CD8-positive, alpha-beta memory T cell (primary cell): ENCODE results near the gene FKBP1A. TPM values are rescaled to one million over a fixed set of nuclear protein-coding genes. Genes with fewer than 3 reads are reported as not detected.
A peak's percentile ranks its signal among the peaks of the same experiment; 100 is the strongest.

Experiments
- CTCF ChIA-PET: fragments of 350-600 bp; sonication (Branson Sonifier 250); formaldehyde crosslinking; loops from one replicate; lab custom pipeline; 2021; ENCODE audit warnings: antibody characterized with exemption; lab: Charles Lee
- POLR2A ChIA-PET: fragments of 350-600 bp; sonication (Branson Sonifier 250); formaldehyde crosslinking; loops from one replicate; lab custom pipeline; 2021; ENCODE audit warnings: antibody characterized with exemption; lab: Charles Lee
- DNase-seq, 5 donors: peaks; one replicate each; pipeline versions ENCODE4 v3.0.0 to v3.0.0-alpha.2; 2020 to 2022; ENCODE audit warnings: mixed read lengths in 1 of 5
- H3K27ac ChIP-seq: one replicate; pipeline ENCODE4 v1.7.0; 2013; ENCODE audit warnings: low read depth, mild to moderate bottlenecking, low read length, moderate library complexity
- H3K27me3 ChIP-seq: 2 replicates; pipeline ENCODE4 v1.7.0; 2013; ENCODE audit warnings: low read length, mild to moderate bottlenecking; ENCODE audit not compliant: insufficient read depth, poor library complexity, severe bottlenecking
- H3K36me3 ChIP-seq: 2 replicates; pipeline ENCODE4 v1.7.0; 2013; ENCODE audit warnings: mild to moderate bottlenecking, low read length, moderate library complexity; ENCODE audit not compliant: insufficient read depth
- H3K4me1 ChIP-seq: 2 replicates; pipeline ENCODE4 v1.7.0; 2013; ENCODE audit warnings: mild to moderate bottlenecking, low read length, moderate library complexity; ENCODE audit not compliant: insufficient read depth
- H3K4me3 ChIP-seq: 2 replicates; pipeline ENCODE4 v1.7.0; 2013; ENCODE audit warnings: mild to moderate bottlenecking, low read length
- H3K9me3 ChIP-seq: 2 replicates; pipeline ENCODE4 v1.7.0; 2013; ENCODE audit warnings: mild to moderate bottlenecking, low read length
- H3K27ac Mint-ChIP-seq, 8 donors: one replicate each; pipeline ENCODE4 v1.8.0; 2020 to 2021; ENCODE audit warnings: mixed read lengths in 8 of 8, mild to moderate bottlenecking in 6 of 8, inconsistent platforms in 3 of 8, moderate library complexity in 3 of 8
- H3K27me3 Mint-ChIP-seq, 2 donors: one replicate each; pipeline ENCODE4 v1.8.0; 2020 to 2021; ENCODE audit warnings: mixed read lengths in 2 of 2, mild to moderate bottlenecking in 1 of 2, moderate library complexity in 1 of 2
- H3K36me3 Mint-ChIP-seq, 3 donors: one replicate each; pipeline ENCODE4 v1.8.0; 2020 to 2021; ENCODE audit warnings: mixed read lengths in 3 of 3, inconsistent platforms in 1 of 3, mild to moderate bottlenecking in 1 of 3
- H3K4me1 Mint-ChIP-seq, 3 donors: one replicate each; pipeline ENCODE4 v1.8.0; 2020 to 2021; ENCODE audit warnings: mixed read lengths in 3 of 3, inconsistent platforms in 1 of 3, mild to moderate bottlenecking in 1 of 3
- H3K4me3 Mint-ChIP-seq, 7 donors: one replicate each; pipeline ENCODE4 v1.8.0; 2020 to 2021; ENCODE audit warnings: mixed read lengths in 7 of 7, mild to moderate bottlenecking in 6 of 7, moderate library complexity in 4 of 7, inconsistent platforms in 2 of 7
- H3K9me3 Mint-ChIP-seq, 5 donors: one replicate each; pipeline ENCODE4 v1.8.0; 2020 to 2022; ENCODE audit warnings: mixed read lengths in 5 of 5, mild to moderate bottlenecking in 3 of 5, moderate library complexity in 2 of 5, inconsistent platforms in 1 of 5
- polyA plus RNA-seq: library from polyadenylated mRNA; unstranded; fragments of 300-500 nt; fragmentation: Illumina TruSeq; gene quantifications from one replicate; pipeline ENCODE4 v1.2.3, GENCODE V29; 2021
- total RNA-seq, 2 experiments: library from RNA; stranded (reverse); gene quantifications; one replicate each; pipeline ENCODE4 v1.2.3, GENCODE V29; 2021

The FKBP1A gene
- total and polyA plus RNA-seq, 3 experiments from 2014 or later = 43.1 to 274 (median 274) TPM

DNA sequence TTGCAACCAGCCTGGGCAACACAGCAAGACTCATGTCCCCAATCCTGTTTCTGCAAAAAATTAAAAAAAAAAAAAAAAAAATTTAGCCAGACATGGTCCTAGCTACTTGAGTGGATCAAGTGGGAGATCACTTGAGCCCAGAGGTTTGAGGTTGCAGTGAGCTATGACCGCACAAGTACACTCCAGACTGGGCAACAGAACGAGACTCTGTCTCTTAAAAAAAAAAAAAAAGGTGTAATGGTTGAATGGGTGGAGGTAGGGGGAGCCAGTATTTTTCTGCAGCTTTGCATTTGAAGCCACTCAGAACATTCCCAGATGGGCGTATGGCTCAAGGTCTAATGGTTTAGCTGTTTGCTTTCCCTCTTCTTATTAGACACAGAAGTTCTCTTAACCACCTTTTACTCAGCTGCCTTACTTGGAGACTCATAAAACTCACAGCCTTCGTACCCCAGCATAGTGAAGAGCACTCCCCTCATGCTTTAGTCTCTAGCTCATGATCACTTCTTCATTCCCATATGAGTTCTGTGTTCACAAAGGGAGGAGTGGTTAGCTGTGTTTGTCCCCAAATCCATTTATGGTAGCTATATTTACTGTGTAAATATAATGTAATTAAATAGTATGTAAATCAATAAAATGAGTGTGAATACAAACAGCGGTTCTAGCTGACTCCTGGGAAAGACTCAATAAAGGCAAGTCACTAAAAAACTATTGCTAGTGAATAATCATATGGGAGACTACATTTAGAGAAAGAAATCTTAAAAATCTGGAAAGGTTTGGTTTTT lies 9.0 kb downstream of the FKBP1A start:
- no peaks in the 10 kb centered on the region for H3K27me3 ChIP-seq
- no peaks in the 10 kb centered on the region for H3K9me3 Mint-ChIP-seq
- H3K36me3 ChIP-seq = no peaks in the 10 kb centered on the region
- H3K4me1 Mint-ChIP-seq = peaks cover 84 to 99% (median 96%) of the 10 kb centered on the region in 3 donors
- no peak overlapping the region for H3K4me3 ChIP-seq
- peaks cover 83% of the 10 kb centered on the region for H3K4me1 ChIP-seq
- H3K27me3 Mint-ChIP-seq = no peaks in the 10 kb centered on the region
- ChIA-PET CTCF (interaction anchor here (1.0 kb wide), 1 partner anchor 9 kb away, joined by 4 read pairs; no protein-coding TSS in a partner anchor), POLR2A (interaction anchor here (0.7 kb wide), 1 partner anchor 70 kb away, joined by 3 read pairs; no protein-coding TSS in a partner anchor)
- H3K36me3 Mint-ChIP-seq = peaks cover 0 to 50% (median 15%) of the 10 kb centered on the region in 3 donors
- H3K4me3 Mint-ChIP-seq = no peak overlapping the region
- DNase-seq = no peak
- no peaks in the 10 kb centered on the region for H3K9me3 ChIP-seq
- H3K27ac Mint-ChIP-seq = peak overlapping the region in 1 of 8 donors; percentile 44
- peak overlapping the region; percentile 12 for H3K27ac ChIP-seq

DNA sequence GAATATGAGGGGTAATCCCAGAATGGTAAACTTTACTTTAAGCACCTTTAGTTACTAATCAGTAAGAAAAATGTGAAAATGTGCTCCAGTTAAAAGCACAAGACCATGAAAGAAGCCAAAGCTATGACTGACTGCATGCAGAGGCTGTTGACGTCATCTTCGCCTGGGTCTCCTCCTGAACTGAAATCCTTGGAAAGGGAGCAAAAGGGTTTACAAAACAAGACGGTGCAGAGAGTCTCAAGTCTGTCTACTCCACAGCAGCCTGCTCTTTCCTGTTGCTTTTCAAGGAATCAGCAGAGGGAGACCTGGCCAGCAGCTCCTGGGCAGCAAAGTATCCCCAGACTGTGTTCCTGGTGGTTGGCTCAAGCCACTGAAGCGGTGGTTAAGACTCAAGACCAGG lies 10.2 kb downstream of the FKBP1A start:
- H3K27me3 Mint-ChIP-seq = no peaks in the 10 kb centered on the region
- H3K27ac Mint-ChIP-seq = peak overlapping the region in 1 of 8 donors; percentile 12
- ChIA-PET CTCF (interaction anchor here (1.4 to 1.8 kb wide), 2 partner anchors 9 to 70 kb away, joined by 4 read pairs; no protein-coding TSS in a partner anchor), POLR2A (no interaction called here)
- no peak overlapping the region for H3K4me3 Mint-ChIP-seq
- peaks cover 83 to 99% (median 96%) of the 10 kb centered on the region in 3 donors for H3K4me1 Mint-ChIP-seq
- no peak overlapping the region for H3K4me3 ChIP-seq
- no peaks in the 10 kb centered on the region for H3K27me3 ChIP-seq
- H3K27ac ChIP-seq = no peak overlapping the region
- peaks cover 0 to 57% (median 15%) of the 10 kb centered on the region in 3 donors for H3K36me3 Mint-ChIP-seq
- peaks cover 85% of the 10 kb centered on the region for H3K4me1 ChIP-seq
- no peak for DNase-seq
- no peaks in the 10 kb centered on the region for H3K9me3 ChIP-seq
- H3K36me3 ChIP-seq = no peaks in the 10 kb centered on the region
- H3K9me3 Mint-ChIP-seq = no peaks in the 10 kb centered on the region

DNA sequence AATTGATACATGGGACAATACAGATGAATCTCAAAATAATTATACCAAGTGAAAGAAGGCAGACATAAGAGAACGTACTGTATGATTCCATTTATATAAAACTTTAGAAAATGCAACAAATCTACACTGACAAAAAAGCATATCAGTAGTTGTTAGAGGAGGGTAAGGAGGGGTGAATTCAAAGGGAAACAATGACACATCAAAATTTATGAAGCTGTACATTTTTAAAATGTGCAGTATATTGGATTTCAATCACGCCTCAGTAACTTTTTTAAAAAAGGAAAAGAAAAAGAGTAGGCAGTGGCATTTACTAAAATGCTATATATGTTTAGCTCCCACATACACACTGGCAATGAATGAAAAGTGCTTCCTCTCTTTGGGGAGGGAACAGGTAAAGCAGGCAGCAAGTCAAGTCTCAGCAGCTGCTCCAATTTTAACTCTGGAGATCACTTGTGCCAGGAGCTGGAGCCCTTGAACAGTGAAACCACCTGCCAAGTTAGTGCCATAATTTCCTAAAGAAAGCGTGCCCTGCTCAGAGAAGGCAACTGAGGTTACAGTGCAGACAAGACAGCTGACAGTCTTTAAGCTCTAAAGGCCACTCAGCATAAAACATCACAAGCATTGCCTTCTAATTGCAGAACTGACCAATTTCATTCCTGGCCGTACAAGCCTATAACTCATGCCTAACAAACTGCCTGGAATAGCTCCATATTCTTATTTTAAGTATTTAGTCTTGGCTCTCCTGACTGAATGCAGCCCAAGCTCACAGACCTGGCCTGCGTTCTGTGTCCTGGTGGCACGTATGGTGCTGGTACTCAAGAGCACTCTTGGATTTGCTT lies 10.9 kb downstream of the FKBP1A start:
- H3K4me1 ChIP-seq = peaks cover 85% of the 10 kb centered on the region
- H3K27me3 ChIP-seq = no peaks in the 10 kb centered on the region
- no peak overlapping the region for H3K27ac ChIP-seq
- no peaks in the 10 kb centered on the region for H3K36me3 ChIP-seq
- H3K9me3 ChIP-seq = no peaks in the 10 kb centered on the region
- H3K4me3 ChIP-seq = no peak overlapping the region
- POLR2A ChIA-PET = no interaction called here
- CTCF ChIA-PET = interaction anchor here (1.0 to 1.8 kb wide), 3 partner anchors 10 to 69 kb away, joined by 3 to 4 read pairs (median 4); no protein-coding TSS in a partner anchor
- H3K9me3 Mint-ChIP-seq = no peaks in the 10 kb centered on the region
- no peak for DNase-seq
- no peaks in the 10 kb centered on the region for H3K27me3 Mint-ChIP-seq
- peaks cover 83 to 99% (median 96%) of the 10 kb centered on the region in 3 donors for H3K4me1 Mint-ChIP-seq
- peaks cover 0 to 62% (median 18%) of the 10 kb centered on the region in 3 donors for H3K36me3 Mint-ChIP-seq
- H3K4me3 Mint-ChIP-seq = no peak overlapping the region
- H3K27ac Mint-ChIP-seq = peak overlapping the region in 3 of 8 donors; percentile 15 to 43 (median 19)

DNA sequence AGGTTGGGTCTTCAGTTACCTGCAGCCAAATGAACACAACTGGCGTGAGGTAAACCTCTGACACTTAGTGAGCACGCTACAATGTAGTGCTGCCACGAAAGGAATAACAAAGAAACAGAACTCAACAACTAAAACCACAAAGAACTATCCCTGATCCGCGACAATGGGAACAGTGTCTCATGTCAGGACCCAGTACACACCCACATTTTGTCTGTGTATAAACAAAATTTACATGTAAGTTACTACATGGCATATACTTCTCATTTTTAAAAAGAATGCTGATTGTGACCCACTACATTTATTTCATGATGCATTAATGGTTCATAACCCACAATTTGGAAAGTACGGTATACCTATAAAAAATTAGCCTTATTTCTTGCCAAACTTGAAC lies 14.1 kb downstream of the FKBP1A start:
- H3K4me1 Mint-ChIP-seq = peaks cover 71 to 96% (median 89%) of the 10 kb centered on the region in 3 donors
- H3K36me3 Mint-ChIP-seq = peaks cover 0 to 69% (median 9%) of the 10 kb centered on the region in 3 donors
- CTCF ChIA-PET = no interaction called here

DNA sequence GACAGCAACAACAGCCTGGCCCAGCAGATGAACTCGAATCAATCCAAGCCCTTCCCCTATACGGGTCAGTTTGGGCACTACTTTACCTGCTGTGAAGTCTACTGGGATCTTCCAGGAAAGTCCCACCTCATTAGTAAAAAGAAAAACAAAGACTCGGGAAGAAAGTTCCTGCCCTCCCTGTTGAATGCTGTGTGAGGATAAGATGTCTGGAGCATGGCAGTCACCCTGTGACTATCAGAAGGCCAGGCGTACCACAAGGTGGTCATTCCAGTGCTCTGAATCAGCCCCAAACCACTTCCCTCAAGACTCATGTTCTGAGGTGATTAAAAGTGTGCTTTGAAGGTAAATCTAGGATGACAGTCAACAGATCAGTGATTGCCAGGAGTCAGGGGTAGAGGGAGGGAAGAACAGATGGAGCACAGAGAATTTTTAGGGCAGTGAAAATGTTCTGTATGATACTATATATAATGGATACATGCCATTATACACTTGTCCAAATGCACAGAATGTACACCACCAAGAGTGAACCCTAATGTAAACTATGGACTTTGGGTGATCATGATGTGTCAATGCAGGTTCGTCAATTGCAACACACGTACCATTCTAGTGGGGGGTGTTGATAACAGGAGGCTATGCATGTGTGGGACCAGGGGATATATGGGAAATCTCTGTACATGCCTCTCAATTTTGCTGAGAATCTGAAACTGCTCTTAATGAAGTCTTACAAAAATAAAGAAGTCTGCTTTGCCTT lies 14.7 kb downstream of the FKBP1A start:
- CTCF ChIA-PET = no interaction called here
- Mint-ChIP-seq H3K27ac (peak overlapping the region in 5 of 8 donors; percentile 18 to 63 (median 23)), H3K9me3 (no peaks in the 10 kb centered on the region), H3K36me3 (peaks cover 0 to 70% (median 9%) of the 10 kb centered on the region in 3 donors), H3K4me3 (peak overlapping the region in 3 of 7 donors; percentile 4 to 65 (median 37)), H3K27me3 (no peaks in the 10 kb centered on the region), H3K4me1 (peaks cover 69 to 94% (median 87%) of the 10 kb centered on the region in 3 donors)
- H3K9me3 ChIP-seq = no peaks in the 10 kb centered on the region
- no peak for DNase-seq
- H3K4me3 ChIP-seq = no peak overlapping the region
- peaks cover 69% of the 10 kb centered on the region for H3K4me1 ChIP-seq
- POLR2A ChIA-PET = no interaction called here
- no peaks in the 10 kb centered on the region for H3K27me3 ChIP-seq
- H3K27ac ChIP-seq = no peak overlapping the region
- peaks cover 9% of the 10 kb centered on the region for H3K36me3 ChIP-seq

More for the DNA sequence above, 14.1 kb downstream of the FKBP1A start:
- no peak overlapping the region for H3K27ac Mint-ChIP-seq
- no peaks in the 10 kb centered on the region for H3K9me3 Mint-ChIP-seq
- H3K27me3 ChIP-seq = no peaks in the 10 kb centered on the region
- no peak overlapping the region for H3K4me3 ChIP-seq
- no peaks in the 10 kb centered on the region for H3K27me3 Mint-ChIP-seq
- peaks cover 3% of the 10 kb centered on the region for H3K36me3 ChIP-seq
- H3K4me1 ChIP-seq = peaks cover 72% of the 10 kb centered on the region
- no peaks in the 10 kb centered on the region for H3K9me3 ChIP-seq
- H3K4me3 Mint-ChIP-seq = no peak overlapping the region
- POLR2A ChIA-PET = no interaction called here
- no peak overlapping the region for H3K27ac ChIP-seq
- DNase-seq = no peak

DNA sequence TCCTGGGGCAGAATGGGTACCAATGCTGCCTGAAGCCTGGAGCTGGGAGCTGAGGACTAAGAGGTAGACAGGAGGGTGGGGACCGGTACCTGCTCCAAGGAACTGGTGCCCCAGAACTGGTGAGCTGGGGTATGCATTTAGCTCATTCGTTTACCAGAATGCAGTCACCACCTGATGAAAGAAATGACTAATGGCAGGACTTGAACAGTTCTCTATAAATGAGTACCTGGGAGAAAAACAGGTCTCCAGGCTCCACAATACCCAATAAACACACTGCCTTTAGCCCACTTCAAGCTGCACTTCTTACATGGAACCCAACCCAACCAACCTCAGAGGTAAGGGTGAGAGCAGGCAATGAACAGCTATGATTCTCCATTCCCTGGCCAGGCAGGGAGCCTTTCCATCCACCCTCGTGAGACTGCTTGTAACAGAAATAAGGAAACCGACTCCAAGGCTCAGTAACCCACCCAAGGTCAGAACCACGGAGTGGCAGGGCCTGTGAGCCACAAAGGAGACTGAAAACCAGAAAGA lies 15.4 kb downstream of the FKBP1A start:
- POLR2A ChIA-PET = no interaction called here
- peak overlapping the region in 5 of 8 donors; percentile 19 to 56 (median 49) for H3K27ac Mint-ChIP-seq
- H3K36me3 Mint-ChIP-seq = peaks cover 0 to 70% (median 6%) of the 10 kb centered on the region in 3 donors
- CTCF ChIA-PET = interaction anchor here (1.1 to 1.3 kb wide), 2 partner anchors 14 to 60 kb away, joined by 3 to 4 read pairs; no protein-coding TSS in a partner anchor
- Histone ChIP-seq H3K4me3 (no peak overlapping the region), H3K27me3 (no peaks in the 10 kb centered on the region), H3K4me1 (peaks cover 62% of the 10 kb centered on the region), H3K36me3 (peaks cover 13% of the 10 kb centered on the region), H3K9me3 (no peaks in the 10 kb centered on the region), H3K27ac (no peak overlapping the region)
- no peaks in the 10 kb centered on the region for H3K27me3 Mint-ChIP-seq
- H3K4me1 Mint-ChIP-seq = peaks cover 69 to 93% (median 87%) of the 10 kb centered on the region in 3 donors
- DNase-seq = no peak
- H3K9me3 Mint-ChIP-seq = no peaks in the 10 kb centered on the region
- H3K4me3 Mint-ChIP-seq = peak overlapping the region in 1 of 7 donors; percentile 17
